Measurements from ENCODE around the gene PACRG.

DNA sequence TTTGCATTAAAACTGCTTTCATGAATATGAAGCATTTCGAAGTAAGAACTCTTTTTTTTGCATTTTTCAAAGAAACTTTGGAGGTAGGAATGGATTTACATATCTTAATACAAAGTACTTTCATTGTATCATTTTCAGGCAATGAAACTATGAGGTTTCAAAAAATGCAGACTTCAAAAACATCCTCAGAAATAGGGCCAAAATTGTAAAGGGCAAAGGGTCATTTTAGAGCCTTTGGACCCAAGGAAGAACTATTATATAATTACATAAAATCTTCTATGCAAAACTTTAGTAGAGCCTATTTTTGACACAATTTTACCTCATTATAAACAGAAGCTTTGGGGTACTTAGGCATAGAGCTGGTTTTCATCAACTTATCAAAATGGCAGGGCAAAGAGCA is 5.1 kb upstream of the PACRG start:
- TF ChIP-seq, protein P1, sequence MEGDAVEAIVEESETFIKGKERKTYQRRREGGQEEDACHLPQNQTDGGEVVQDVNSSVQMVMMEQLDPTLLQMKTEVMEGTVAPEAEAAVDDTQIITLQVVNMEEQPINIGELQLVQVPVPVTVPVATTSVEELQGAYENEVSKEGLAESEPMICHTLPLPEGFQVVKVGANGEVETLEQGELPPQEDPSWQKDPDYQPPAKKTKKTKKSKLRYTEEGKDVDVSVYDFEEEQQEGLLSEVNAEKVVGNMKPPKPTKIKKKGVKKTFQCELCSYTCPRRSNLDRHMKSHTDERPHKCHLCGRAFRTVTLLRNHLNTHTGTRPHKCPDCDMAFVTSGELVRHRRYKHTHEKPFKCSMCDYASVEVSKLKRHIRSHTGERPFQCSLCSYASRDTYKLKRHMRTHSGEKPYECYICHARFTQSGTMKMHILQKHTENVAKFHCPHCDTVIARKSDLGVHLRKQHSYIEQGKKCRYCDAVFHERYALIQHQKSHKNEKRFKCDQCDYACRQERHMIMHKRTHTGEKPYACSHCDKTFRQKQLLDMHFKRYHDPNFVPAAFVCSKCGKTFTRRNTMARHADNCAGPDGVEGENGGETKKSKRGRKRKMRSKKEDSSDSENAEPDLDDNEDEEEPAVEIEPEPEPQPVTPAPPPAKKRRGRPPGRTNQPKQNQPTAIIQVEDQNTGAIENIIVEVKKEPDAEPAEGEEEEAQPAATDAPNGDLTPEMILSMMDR (IDR thresholded peaks at IDR 0.05; ENCODE audit: low read depth, low read length, missing input control) = no peak
- TF ChIP-seq, protein P2, sequence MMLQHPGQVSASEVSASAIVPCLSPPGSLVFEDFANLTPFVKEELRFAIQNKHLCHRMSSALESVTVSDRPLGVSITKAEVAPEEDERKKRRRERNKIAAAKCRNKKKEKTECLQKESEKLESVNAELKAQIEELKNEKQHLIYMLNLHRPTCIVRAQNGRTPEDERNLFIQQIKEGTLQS (IDR thresholded peaks at IDR 0.05) = no peak
- no peak for TF ChIP-seq SP1 (IDR thresholded peaks at IDR 0.05)
- TF ChIP-seq NR2F2 (IDR thresholded peaks at IDR 0.05) = no peak
- no peak for TF ChIP-seq JUND (IDR thresholded peaks at IDR 0.05)
- no peak for TF ChIP-seq RAD21 (IDR thresholded peaks at IDR 0.05)
- TF ChIP-seq, protein P3, sequence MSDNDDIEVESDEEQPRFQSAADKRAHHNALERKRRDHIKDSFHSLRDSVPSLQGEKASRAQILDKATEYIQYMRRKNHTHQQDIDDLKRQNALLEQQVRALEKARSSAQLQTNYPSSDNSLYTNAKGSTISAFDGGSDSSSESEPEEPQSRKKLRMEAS (IDR thresholded peaks at IDR 0.05) = no peak
- TF ChIP-seq, protein P4, sequence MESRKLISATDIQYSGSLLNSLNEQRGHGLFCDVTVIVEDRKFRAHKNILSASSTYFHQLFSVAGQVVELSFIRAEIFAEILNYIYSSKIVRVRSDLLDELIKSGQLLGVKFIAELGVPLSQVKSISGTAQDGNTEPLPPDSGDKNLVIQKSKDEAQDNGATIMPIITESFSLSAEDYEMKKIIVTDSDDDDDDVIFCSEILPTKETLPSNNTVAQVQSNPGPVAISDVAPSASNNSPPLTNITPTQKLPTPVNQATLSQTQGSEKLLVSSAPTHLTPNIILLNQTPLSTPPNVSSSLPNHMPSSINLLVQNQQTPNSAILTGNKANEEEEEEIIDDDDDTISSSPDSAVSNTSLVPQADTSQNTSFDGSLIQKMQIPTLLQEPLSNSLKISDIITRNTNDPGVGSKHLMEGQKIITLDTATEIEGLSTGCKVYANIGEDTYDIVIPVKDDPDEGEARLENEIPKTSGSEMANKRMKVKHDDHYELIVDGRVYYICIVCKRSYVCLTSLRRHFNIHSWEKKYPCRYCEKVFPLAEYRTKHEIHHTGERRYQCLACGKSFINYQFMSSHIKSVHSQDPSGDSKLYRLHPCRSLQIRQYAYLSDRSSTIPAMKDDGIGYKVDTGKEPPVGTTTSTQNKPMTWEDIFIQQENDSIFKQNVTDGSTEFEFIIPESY (IDR thresholded peaks at IDR 0.05) = no peak
- TF ChIP-seq FOXA2 (IDR thresholded peaks at IDR 0.05) = no peak
- TF ChIP-seq, protein P5, sequence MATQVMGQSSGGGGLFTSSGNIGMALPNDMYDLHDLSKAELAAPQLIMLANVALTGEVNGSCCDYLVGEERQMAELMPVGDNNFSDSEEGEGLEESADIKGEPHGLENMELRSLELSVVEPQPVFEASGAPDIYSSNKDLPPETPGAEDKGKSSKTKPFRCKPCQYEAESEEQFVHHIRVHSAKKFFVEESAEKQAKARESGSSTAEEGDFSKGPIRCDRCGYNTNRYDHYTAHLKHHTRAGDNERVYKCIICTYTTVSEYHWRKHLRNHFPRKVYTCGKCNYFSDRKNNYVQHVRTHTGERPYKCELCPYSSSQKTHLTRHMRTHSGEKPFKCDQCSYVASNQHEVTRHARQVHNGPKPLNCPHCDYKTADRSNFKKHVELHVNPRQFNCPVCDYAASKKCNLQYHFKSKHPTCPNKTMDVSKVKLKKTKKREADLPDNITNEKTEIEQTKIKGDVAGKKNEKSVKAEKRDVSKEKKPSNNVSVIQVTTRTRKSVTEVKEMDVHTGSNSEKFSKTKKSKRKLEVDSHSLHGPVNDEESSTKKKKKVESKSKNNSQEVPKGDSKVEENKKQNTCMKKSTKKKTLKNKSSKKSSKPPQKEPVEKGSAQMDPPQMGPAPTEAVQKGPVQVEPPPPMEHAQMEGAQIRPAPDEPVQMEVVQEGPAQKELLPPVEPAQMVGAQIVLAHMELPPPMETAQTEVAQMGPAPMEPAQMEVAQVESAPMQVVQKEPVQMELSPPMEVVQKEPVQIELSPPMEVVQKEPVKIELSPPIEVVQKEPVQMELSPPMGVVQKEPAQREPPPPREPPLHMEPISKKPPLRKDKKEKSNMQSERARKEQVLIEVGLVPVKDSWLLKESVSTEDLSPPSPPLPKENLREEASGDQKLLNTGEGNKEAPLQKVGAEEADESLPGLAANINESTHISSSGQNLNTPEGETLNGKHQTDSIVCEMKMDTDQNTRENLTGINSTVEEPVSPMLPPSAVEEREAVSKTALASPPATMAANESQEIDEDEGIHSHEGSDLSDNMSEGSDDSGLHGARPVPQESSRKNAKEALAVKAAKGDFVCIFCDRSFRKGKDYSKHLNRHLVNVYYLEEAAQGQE (IDR thresholded peaks at IDR 0.05) = no peak
- no peak for TF ChIP-seq YY1 (IDR thresholded peaks at IDR 0.05)
- no peak for TF ChIP-seq GABPA (IDR thresholded peaks at IDR 0.05 in 1 of 2, conservative IDR thresholded peaks at IDR 0.05 in 1 of 2)
- TF ChIP-seq RXRA (IDR thresholded peaks at IDR 0.05) = no peak
- no peak for TF ChIP-seq TAF1 (conservative IDR thresholded peaks at IDR 0.05)
